Measurements from ENCODE around the gene DCAF11. TPM values are rescaled to one million over a fixed set of nuclear protein-coding genes. Genes with fewer than 3 reads are reported as not detected.

DCAF11 gene
- total and polyA plus RNA-seq, 2 of the 13 experiments (the other 11 are each of a cell fraction or from before 2014, with no cell fraction given): 150 to 257 TPM

- TF ChIP-seq HMGXB4 (CRISPR knock-in tag; IDR thresholded peaks at IDR 0.05; ENCODE audit: borderline replicate concordance in 1 of 2, low read depth in 1 of 2): no peak; a peak in 1 of 4 replicates
- 0 out of 2 replicates have a peak, but pooled peaks have one; percentile 42 for TF ChIP-seq ZFYVE20 (CRISPR knock-in tag; IDR thresholded peaks at IDR 0.05; ENCODE audit: borderline replicate concordance, low read depth)
- no peak for TF ChIP-seq XRCC5 (optimal IDR thresholded peaks at IDR 0.05; ENCODE audit: low read length)
- no peak for TF ChIP-seq PLSCR1 (CRISPR knock-in tag; IDR thresholded peaks at IDR 0.05; ENCODE audit: borderline replicate concordance)
- TF ChIP-seq ZNF709 (CRISPR knock-in tag; IDR thresholded peaks at IDR 0.05): no peak
- TF ChIP-seq ZNF350 (CRISPR knock-in tag; IDR thresholded peaks at IDR 0.05; ENCODE audit: borderline replicate concordance, low read depth): no peak; the same call in 1 of the 2 replicates
- TF ChIP-seq ZFX (CRISPR knock-in tag; IDR thresholded peaks at IDR 0.05; ENCODE audit: low read depth): peak; percentile 67; the same call in 1 of the 2 replicates
- TF ChIP-seq ZNF609 (CRISPR knock-in tag; IDR thresholded peaks at IDR 0.05; ENCODE audit: borderline replicate concordance): peak; percentile 81; the same call in 1 of the 2 replicates
- TF ChIP-seq KAT2B (IDR thresholded peaks at IDR 0.05; ENCODE audit: borderline replicate concordance, low read depth, low read length): no peak
- TF ChIP-seq GTF3A (CRISPR knock-in tag; conservative IDR thresholded peaks at IDR 0.05): no peak
- TF ChIP-seq CCAR2 (optimal IDR thresholded peaks at IDR 0.05; ENCODE audit: low read depth, low read length): no peak
- no peak for TF ChIP-seq ZNF143 (CRISPR knock-in tag; IDR thresholded peaks at IDR 0.05)
- no peak for TF ChIP-seq RBM22 (optimal IDR thresholded peaks at IDR 0.05; ENCODE audit: low read length)
- no peak for TF ChIP-seq ZNF7 (CRISPR knock-in tag; IDR thresholded peaks at IDR 0.05)
- TF ChIP-seq HBP1 (CRISPR knock-in tag; IDR thresholded peaks at IDR 0.05; ENCODE audit: low read depth): no peak
- peak; percentile 42 for TF ChIP-seq YY1 (IDR thresholded peaks at IDR 0.05; ENCODE audit: insufficient read depth, insufficient replicate concordance, low read depth, low read length)
Measured at GRCh38 chr14:24130717-24131548, 16.4 kb downstream of the DCAF11 start (continued).
